HepG2 (cell line): Measurements from ENCODE around the gene MAPRE3. TPM values are rescaled to one million over a fixed set of nuclear protein-coding genes. Genes with fewer than 3 reads are reported as not detected.

ENCODE experiments used
- BHLHE40 ChIP-seq: IDR thresholded peaks from 2 replicates; pipeline ENCODE4 v1.6.1; 2011; ENCODE audit warnings: low read length, improper control_type of control experiment
- CREBL2 ChIP-seq: sonication (generic); formaldehyde crosslinking; IDR thresholded peaks from 2 replicates; pipeline ENCODE4 v1.8.1; 2023; ENCODE audit warnings: missing genetic modification reagents, mild to moderate bottlenecking, borderline replicate concordance
- FIP1L1 ChIP-seq: fragments of 200-400 bp; formaldehyde crosslinking; IDR thresholded peaks from 2 replicates; pipeline ENCODE4 v1.6.1; 2018; ENCODE audit warnings: low read depth, mild to moderate bottlenecking, low read length, moderate library complexity, borderline replicate concordance; ENCODE audit not compliant: insufficient read depth
- HDAC6 ChIP-seq: fragments of 200-600 bp; sonication (generic); IDR thresholded peaks from 2 replicates; pipeline ENCODE4 v1.7.0; 2017; ENCODE audit warnings: mild to moderate bottlenecking, antibody characterized with exemption, low read length, low read depth
- IRF1 ChIP-seq: sonication (generic); formaldehyde crosslinking; IDR thresholded peaks from 2 replicates; pipeline ENCODE4 v1.4.0; 2020; ENCODE audit warnings: low read depth, mild to moderate bottlenecking, missing genetic modification reagents
- ISL2 ChIP-seq: sonication (generic); formaldehyde crosslinking; IDR thresholded peaks from 2 replicates; pipeline ENCODE4 v1.5.0; 2020; ENCODE audit warnings: missing genetic modification reagents
- KAT2B ChIP-seq: fragments of 150-350 bp; IDR thresholded peaks from 2 replicates; pipeline ENCODE4 v1.6.1; 2014; ENCODE audit warnings: low read depth, low read length, borderline replicate concordance
- MAFG ChIP-seq: sonication (generic); formaldehyde crosslinking; IDR thresholded peaks from 2 replicates; pipeline ENCODE4 v1.5.1; 2020; ENCODE audit warnings: mild to moderate bottlenecking, missing genetic modification reagents
- MEIS2 ChIP-seq: sonication (generic); formaldehyde crosslinking; IDR thresholded peaks from 2 replicates; pipeline ENCODE4 v1.9.0; 2021; ENCODE audit warnings: mild to moderate bottlenecking, missing genetic modification reagents
- NFE2 ChIP-seq: sonication (generic); formaldehyde crosslinking; IDR thresholded peaks from 2 replicates; pipeline ENCODE4 v1.4.0; 2020; ENCODE audit warnings: missing genetic modification reagents
- NFKB2 ChIP-seq: sonication (generic); formaldehyde crosslinking; IDR thresholded peaks from 2 replicates; pipeline ENCODE4 v1.4.0; 2020; ENCODE audit warnings: missing genetic modification reagents, borderline replicate concordance
- PAWR ChIP-seq: sonication (generic); formaldehyde crosslinking; IDR thresholded peaks from 2 replicates; pipeline ENCODE4 v1.4.0; 2020; ENCODE audit warnings: missing genetic modification reagents, mild to moderate bottlenecking, borderline replicate concordance
- PHF8 ChIP-seq: sonication (generic); formaldehyde crosslinking; IDR thresholded peaks from 2 replicates; pipeline ENCODE4 v1.5.0; 2020; ENCODE audit warnings: missing genetic modification reagents
- PITX1 ChIP-seq: sonication (generic); formaldehyde crosslinking; IDR thresholded peaks from 2 replicates; pipeline ENCODE4 v1.5.1; 2020; ENCODE audit warnings: mild to moderate bottlenecking, missing genetic modification reagents
- RARA ChIP-seq: IDR thresholded peaks from 2 replicates; pipeline ENCODE4 v1.6.1; 2016; ENCODE audit warnings: missing genetic modification reagents, missing compliant biosample characterization
- REL ChIP-seq: sonication (generic); formaldehyde crosslinking; conservative IDR thresholded peaks from 2 replicates; pipeline ENCODE4 v1.8.0; 2022; ENCODE audit warnings: mild to moderate bottlenecking, missing genetic modification reagents, moderate library complexity
- SIX1 ChIP-seq: sonication (generic); formaldehyde crosslinking; IDR thresholded peaks from 2 replicates; pipeline ENCODE4 v1.4.0; 2020; ENCODE audit warnings: missing genetic modification reagents, borderline replicate concordance
- SRF ChIP-seq: IDR thresholded peaks from 2 replicates; pipeline ENCODE4 v1.6.1; 2011; ENCODE audit warnings: mild to moderate bottlenecking, low read depth, low read length, moderate library complexity
- TBX3 ChIP-seq: fragments of 450-650 bp; IDR thresholded peaks from 2 replicates; pipeline ENCODE4 v1.6.1; 2017; ENCODE audit warnings: antibody characterized with exemption, mild to moderate bottlenecking, inconsistent platforms, borderline replicate concordance
- XBP1 ChIP-seq: sonication (generic); formaldehyde crosslinking; IDR thresholded peaks from 2 replicates; pipeline ENCODE4 v1.5.0; 2020; ENCODE audit warnings: missing genetic modification reagents
- ZBTB7A ChIP-seq: sonication (generic); formaldehyde crosslinking; IDR thresholded peaks from 2 replicates; pipeline ENCODE4 v1.8.0; 2022; ENCODE audit warnings: mild to moderate bottlenecking, missing genetic modification reagents
- ZNF292 ChIP-seq: sonication (generic); formaldehyde crosslinking; IDR thresholded peaks from 2 replicates; pipeline ENCODE4 v1.8.1; 2022; ENCODE audit warnings: mild to moderate bottlenecking, low read depth, missing genetic modification reagents, borderline replicate concordance
- ZNF329 ChIP-seq: sonication (generic); formaldehyde crosslinking; IDR thresholded peaks from 2 replicates; pipeline ENCODE4 v1.9.0; 2021; ENCODE audit warnings: low read depth, mild to moderate bottlenecking, missing genetic modification reagents
- ZNF362 ChIP-seq: sonication (generic); formaldehyde crosslinking; IDR thresholded peaks from 2 replicates; pipeline ENCODE4 v1.4.0; 2020; ENCODE audit warnings: missing genetic modification reagents, mild to moderate bottlenecking, borderline replicate concordance
- ZNF567 ChIP-seq: sonication (generic); formaldehyde crosslinking; IDR thresholded peaks from 2 replicates; pipeline ENCODE4 v1.8.1; 2023; ENCODE audit warnings: mild to moderate bottlenecking, missing genetic modification reagents, borderline replicate concordance
- ZNF781 ChIP-seq: sonication (generic); formaldehyde crosslinking; IDR thresholded peaks from 2 replicates; pipeline ENCODE4 v1.5.1; 2020; ENCODE audit warnings: borderline replicate concordance, mild to moderate bottlenecking, missing genetic modification reagents; ENCODE audit errors: not compliant biosample characterization
- polyA plus RNA-seq, 8 experiments: library from polyadenylated mRNA; depleted of rRNA in 3 of 8; stranded (reverse) in 7 of 8; unstranded in 1 of 8; fragments of >200 nt; fragmentation: Illumina TruSeq in 4 of 8; extraction: Trizol in 4 of 8; gene quantifications; 2 replicates each; pipeline versions ENCODE4 v1.2.1 to v1.2.3, GENCODE V29; 2011 to 2016; ENCODE audit warnings: low read depth in 4 of 8, missing spikeins in 1 of 8, mixed read lengths in 1 of 8; ENCODE audit not compliant: insufficient read depth in 1 of 8
- total RNA-seq, 5 experiments: library from RNA; depleted of rRNA; stranded (reverse); fragments of >200 nt; fragmentation: Illumina TruSeq; extraction: Trizol; gene quantifications; 2 replicates each; pipeline ENCODE4 v1.2.3, GENCODE V29; 2016; ENCODE audit warnings: low read depth in 1 of 5
- TF ChIP-seq, protein P1 (sequence below): sonication (generic); formaldehyde crosslinking; conservative IDR thresholded peaks from 2 replicates; pipeline ENCODE4 v1.8.0; 2022; ENCODE audit warnings: low read depth, missing genetic modification reagents

The MAPRE3 gene
- total and polyA plus RNA-seq, 2 of the 13 experiments (the other 11 are each of a cell fraction or from before 2014, with no cell fraction given) = 0.31 to 0.91 TPM

DNA sequence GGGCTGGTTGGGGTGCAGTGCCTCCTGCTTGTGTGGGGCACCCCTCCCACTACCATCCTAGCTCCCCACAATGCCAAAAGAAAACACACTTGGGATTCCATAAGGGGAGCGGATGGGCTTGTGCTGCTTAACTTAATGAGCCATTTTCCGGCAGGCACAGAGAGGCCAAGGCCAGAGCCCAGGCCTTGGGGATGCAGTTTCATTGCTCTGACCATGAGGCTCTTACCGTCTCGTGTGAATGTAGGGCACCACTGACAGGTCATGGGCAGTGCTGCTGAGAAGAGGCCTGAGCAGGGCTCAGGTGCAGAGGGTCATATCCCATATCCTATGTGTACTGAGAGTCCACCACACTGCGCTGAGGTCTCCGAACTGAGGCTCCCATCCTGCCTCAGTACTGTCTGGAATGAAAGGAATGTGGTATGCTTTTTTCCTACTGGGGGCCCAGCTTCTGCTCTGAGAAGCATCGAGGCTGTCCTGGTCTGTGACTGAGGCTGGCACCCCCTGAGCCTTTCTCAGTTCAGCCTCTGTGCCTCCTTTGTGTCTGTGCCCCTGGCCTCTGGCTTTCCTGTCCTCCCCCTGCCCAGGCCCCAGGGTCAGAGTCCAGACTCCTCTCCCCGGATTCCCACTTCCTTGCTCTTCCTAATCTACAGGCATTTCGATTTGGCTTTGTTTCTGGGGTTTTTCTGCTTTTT lies 45.2 kb upstream of the MAPRE3 start (continued):
- TF ChIP-seq, protein P1, sequence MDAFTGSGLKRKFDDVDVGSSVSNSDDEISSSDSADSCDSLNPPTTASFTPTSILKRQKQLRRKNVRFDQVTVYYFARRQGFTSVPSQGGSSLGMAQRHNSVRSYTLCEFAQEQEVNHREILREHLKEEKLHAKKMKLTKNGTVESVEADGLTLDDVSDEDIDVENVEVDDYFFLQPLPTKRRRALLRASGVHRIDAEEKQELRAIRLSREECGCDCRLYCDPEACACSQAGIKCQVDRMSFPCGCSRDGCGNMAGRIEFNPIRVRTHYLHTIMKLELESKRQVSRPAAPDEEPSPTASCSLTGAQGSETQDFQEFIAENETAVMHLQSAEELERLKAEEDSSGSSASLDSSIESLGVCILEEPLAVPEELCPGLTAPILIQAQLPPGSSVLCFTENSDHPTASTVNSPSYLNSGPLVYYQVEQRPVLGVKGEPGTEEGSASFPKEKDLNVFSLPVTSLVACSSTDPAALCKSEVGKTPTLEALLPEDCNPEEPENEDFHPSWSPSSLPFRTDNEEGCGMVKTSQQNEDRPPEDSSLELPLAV (CRISPR knock-in tag) = no peak
- TF ChIP-seq PAWR (CRISPR knock-in tag) (no peak), SRF (no peak), NFKB2 (CRISPR knock-in tag) (peak; percentile 51; the same call in 1 of the 2 replicates), BHLHE40 (0 out of 2 replicates have a peak, but pooled peaks have one; percentile 16), MAFG (CRISPR knock-in tag) (no peak), REL (no peak), ISL2 (CRISPR knock-in tag) (no peak), XBP1 (CRISPR knock-in tag) (no peak), TBX3 (no peak), HDAC6 (no peak), ZNF292 (CRISPR knock-in tag) (peak; percentile 94), ZNF567 (CRISPR knock-in tag) (no peak), NFE2 (no peak), MEIS2 (CRISPR knock-in tag) (peak; percentile 48; the same call in 1 of the 2 replicates), FIP1L1 (no peak), ZNF329 (CRISPR knock-in tag) (no peak), PHF8 (CRISPR knock-in tag) (peak; percentile 68; the same call in 1 of the 2 replicates), RARA (CRISPR knock-in tag) (peak; percentile 57; the same call in 1 of the 2 replicates), ZBTB7A (CRISPR knock-in tag) (peak; percentile 58; the same call in 1 of the 2 replicates), SIX1 (CRISPR knock-in tag) (no peak), ZNF362 (CRISPR knock-in tag) (peak; percentile 74; the same call in 1 of the 2 replicates), PITX1 (CRISPR knock-in tag) (peak; percentile 71; the same call in 1 of the 2 replicates), CREBL2 (CRISPR knock-in tag) (no peak), KAT2B (no peak), ZNF781 (CRISPR knock-in tag) (no peak), IRF1 (no peak)
